Activated gamma-delta T cell (primary cell): ENCODE data around the gene OPRL1.

Experiments
- DNase-seq: peaks from one replicate; lab custom pipeline; 2025; lab: John Stamatoyannopoulos, UW
- total RNA-seq, 2 donors: gene quantifications; one replicate each; lab custom pipeline; 2026; lab: John Stamatoyannopoulos, UW

OPRL1 gene
- total RNA-seq: 1.3 to 1.4 reads per million in 2 donors

DNA sequence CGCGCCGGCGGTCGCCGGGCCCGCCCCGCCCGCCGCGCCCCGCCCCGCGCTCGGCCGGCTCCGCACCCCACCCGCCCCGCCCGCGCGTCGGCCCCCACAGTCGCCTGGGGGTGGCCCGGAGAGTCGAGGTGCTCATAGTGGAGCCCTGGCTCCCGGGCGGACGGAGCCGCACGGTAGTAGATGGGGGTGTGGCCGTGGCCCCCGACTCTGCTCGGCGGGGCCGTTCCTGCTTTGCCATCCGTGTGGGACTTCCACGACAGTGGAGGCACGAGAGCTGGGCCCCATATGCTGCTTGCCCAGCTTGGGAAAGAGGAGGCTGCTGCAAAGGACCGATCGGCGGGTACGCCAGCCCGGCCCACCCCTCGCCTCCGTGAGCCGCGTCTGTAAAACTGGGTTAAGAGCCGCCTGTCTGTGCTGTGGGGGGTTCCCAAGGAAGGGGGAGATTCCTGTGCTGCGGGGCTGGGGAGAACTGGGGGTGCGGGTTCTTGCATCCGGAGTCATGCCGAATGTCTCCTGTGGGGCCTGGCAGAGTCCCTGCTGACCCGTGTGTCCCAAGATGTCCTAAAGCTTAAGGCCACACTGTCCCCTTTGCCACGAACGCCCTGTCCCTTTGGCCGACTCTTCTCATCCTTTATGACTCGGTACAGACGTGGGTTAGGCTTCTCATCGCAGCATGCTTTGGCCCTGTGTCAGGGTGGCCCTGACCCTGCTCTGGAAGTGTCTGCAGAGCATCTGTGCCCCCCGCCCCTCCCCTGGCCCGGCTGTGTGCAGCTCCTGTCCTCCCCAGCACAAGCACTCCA, at the start of gene OPRL1:
Gene OPRL1, plus strand, starts transcription at position 70 of the 800 bp plus-strand sequence. CDS start 12,639 bp downstream, outside the sequence.
- DNase-seq: peak; percentile 42

- DNase-seq: no peak
Observed at GRCh38 chr20:64030371-64031134, 49.3 kb upstream of the OPRL1 start.

GRCh38 chr20:64031822-64032314, 48.0 kb upstream of the OPRL1 start:
- DNase-seq: no peak

DNA sequence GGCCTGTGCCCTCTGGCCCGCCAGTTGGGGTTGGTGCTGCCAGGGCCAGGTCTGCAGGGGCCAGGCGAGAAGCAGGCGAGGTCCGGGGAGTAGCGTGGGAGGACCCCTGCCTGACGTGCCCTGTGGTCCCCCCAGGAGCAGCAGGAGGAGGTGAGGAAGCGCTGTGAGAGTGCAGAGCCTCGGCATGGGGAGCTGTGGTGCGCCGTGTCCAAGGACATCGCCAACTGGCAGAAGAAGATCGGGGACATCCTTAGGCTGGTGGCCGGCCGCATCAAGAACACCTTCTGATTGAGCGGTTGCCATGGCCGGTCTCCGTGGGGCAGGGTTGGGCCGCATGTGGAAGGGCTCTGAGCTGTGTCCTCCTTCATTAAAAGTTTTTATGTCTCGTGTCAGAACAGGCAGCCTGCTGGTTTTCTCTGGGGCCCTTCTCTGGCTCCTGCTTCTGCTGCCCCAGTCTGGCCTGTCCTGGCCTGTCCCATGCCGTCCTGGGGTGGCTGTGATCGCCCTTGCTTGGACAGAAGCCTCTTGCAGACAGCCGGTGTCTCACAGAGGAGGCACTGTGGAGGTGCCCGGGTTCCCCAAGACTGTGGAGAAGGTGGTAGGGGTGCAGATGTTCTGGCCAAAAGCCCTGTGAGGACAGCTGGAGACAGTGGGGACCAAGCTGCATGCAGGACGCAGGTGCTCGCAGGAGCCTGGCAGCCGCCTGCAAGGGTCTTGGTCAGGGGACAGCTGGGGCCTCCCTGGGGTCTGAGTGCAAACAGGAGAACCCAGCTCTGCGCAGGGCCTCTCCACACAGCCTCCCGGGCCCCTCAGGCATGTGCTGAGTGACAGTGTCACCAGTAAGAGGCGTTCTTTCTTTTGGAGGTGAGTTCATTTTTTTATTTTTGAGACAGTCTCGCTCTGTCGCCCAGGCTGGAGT, 46.9 kb upstream of the OPRL1 start:
- no peak for DNase-seq

- DNase-seq: no peak
Observed at GRCh38 chr20:64033981-64034493, 45.8 kb upstream of the OPRL1 start.

- no peak for DNase-seq
Observed at GRCh38 chr20:64035066-64035932, 44.6 kb upstream of the OPRL1 start.

- no peak for DNase-seq
Observed at GRCh38 chr20:64035933-64036345, 43.9 kb upstream of the OPRL1 start, which contains the start of gene C20orf204. Gene C20orf204 (plus strand): TSS chr20:64036182. CDS start chr20:64036324, 142 bp downstream.

- DNase-seq: no peak
Observed at GRCh38 chr20:64036346-64037198, 43.3 kb upstream of the OPRL1 start.

DNA sequence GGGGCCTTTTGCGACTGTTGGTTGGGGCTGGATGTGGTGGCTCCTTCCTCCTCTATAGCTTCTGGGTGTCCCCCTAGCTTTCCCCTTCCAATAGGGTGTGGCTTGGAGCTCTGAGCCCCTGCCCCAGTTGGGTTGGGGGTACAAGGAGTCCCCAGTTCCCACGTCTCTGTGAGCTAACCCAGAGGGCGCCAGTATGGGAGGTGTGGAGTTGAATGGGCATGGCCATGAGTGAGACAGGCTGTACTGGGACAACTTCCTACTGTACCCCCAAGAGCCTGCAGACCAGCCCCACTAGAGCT, 42.7 kb upstream of the OPRL1 start:
- DNase-seq: no peak

DNA sequence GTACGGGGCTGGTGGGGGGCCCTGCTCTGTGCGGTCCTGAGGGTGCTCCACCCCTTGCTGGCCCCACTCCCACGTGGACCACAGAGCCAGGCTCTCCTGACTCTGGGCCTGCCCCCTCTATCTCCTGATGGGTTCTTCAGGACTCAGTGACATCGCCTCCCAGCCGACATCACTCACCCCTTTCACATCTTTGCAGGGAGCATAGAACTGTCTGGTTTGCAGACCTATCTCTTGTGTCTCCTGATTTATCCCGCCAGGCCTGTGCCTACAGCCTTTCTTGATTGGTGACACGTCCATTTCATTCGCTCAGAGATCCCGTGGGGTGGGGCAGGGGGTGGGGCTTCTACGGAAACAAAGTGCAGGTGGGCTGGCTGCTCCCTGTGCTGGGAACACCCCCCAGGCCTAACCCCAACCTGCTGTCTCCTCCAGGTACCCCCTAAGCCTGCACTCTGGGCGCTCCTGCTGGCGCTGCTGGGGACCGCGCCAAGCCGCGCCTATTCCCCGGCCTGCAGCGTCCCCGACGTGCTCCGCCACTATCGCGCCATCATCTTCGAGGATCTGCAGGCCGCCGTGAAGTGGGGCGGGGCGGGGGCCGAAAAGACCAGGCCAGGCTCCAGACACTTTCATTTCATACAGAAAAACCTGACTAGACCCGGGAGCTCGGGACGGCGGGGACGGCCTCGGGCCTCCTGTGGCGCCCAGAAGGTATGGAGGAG, 42.2 kb upstream of the OPRL1 start:
- no peak for DNase-seq

DNA sequence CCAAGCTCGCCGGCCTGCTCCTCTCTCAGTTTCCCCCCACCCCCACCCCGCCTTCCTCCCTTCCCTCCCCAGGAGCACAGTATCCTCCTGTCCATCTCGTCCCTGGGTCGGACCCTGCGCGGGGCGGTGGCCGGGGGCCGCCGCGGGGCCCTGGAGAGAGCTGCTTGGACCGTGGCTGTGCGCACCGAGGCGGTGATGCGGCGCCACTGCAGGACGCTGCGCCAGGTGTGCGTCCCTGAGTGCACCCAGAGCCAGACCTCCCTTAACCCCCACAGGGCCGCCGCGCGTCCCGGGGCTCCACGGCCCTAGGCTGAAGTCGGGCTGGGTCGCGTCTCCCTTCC, 41.7 kb upstream of the OPRL1 start:
- DNase-seq: no peak

GRCh38 chr20:64038565-64039292, 41.2 kb upstream of the OPRL1 start:
- peak; percentile 49 for DNase-seq

GRCh38 chr20:64039293-64040160, 40.4 kb upstream of the OPRL1 start:
- DNase-seq: no peak

DNA sequence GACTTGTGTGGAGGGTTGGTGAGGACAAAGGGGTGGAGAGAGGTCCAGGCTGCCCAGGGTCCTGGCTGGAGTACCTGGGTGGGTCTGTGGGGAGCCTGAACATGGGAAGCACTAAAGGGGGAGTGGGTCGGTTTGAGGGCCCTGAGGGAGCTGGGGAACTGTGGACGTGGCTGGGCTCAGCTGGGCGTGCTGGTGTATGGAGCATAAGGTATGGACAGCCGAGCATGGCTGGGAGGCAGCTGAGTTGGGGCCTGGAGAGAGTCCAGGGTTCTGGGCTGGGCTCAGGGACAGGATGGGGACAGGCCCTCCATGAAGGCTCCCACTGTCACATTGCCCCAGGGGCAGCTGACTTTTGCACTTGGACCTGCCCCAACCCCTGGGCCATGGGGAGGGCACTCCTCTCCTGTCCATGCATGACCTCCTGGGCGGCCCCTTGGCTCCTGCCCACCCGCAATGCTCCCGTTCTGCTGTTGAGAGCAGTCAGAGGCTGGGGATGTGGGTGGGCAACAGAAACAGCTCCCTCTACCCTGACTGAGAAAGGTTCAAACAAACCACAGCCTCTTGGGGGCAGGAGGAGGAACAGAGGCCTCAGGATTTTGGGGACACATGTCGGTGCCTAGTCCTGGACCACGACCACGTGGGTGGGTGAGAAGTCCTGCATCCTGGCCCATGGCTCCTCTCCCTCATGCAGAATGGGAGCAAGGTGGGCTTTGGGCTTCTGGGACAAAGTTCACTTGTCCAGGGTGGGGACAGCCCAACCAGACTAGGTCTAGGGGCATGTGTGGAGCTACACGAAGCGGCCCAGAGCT, 39.4 kb upstream of the OPRL1 start:
- DNase-seq: no peak

DNA sequence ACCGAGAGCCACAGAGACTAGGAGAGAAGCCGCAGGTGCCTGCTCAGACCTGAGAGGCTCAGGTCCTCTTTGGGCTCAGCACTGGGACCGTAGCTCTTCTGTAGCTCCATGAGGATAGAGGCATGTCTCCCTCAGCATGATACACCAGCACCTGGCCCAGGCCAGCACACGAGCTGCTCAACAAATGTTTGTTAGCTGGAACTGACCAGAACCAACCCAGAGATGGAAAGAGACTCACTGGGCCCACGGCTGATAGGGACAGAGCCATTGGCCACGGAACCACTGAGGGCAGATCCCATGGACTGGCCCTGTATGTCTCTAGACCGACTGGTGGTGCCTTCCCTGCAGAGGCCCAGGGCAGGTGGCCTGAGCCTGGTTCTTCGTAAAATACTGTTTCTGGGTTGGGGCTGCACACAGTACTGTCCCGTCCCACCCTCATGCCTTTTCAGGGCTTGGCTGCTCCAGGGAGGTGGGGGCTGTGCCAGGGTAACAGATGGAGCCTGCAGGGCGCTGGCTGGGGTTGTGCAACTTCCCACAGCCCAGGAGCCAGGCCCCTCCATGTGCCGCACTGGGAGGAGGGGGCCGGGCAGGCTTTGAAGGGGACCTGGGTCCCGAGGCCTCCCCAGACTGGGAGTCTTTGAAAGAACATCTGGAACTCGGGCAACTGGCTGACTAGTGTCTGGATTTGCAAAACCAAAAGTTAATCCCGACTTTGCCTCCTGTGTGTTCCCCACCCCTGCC, 38.7 kb upstream of the OPRL1 start:
- no peak for DNase-seq

DNA sequence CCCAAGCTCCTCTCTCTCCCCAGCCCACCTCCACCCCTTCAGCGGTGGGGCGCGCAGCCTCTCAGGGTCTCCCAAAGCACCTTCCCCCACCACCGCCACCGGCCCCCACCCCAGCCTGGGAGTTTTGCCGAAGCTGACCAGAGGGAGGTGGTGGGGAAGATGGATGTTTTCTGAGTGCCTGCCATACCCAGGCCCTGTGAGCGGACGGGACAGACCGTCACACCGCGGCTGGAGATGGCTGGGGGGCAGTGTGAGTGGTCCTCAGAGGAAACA, 38.2 kb upstream of the OPRL1 start:
- DNase-seq: no peak
